ENCODE results near the gene CYP20A1. TPM values are rescaled to one million over a fixed set of nuclear protein-coding genes. Genes with fewer than 3 reads are reported as not detected.

Gene CYP20A1
- total RNA-seq, 1 experiment from 2014 or later: 21.9 TPM

- Histone ChIP-seq H2BK120ac (ENCODE audit: low read depth, low read length, poor library complexity, severe bottlenecking) (peak within 1 kb of the TSS; percentile 96), H3K23me2 (ENCODE audit: insufficient read length, low read depth, low read length, poor library complexity, severe bottlenecking) (peaks cover 7% of the 10 kb centered on the region), H3T11ph (ENCODE audit: low read length) (peak within 1 kb of the TSS; percentile 88), H3K27ac (ENCODE audit: insufficient read length, low read depth, low read length) (peak within 1 kb of the TSS; percentile 98), H2BK15ac (ENCODE audit: low read depth, low read length) (no peak within 1 kb of the TSS), H3K4ac (ENCODE audit: low read depth, low read length) (peak within 1 kb of the TSS; percentile 60; the same call in 1 of the 2 replicates), H3K14ac (ENCODE audit: insufficient read depth, low read length) (peak within 1 kb of the TSS; percentile 99), H4K20me1 (ENCODE audit: control insufficient read depth, insufficient read depth, insufficient read length) (no peaks in the 10 kb centered on the region), H4K8ac (replicated peaks; ENCODE audit: insufficient read length, low read depth, low read length) (no peak within 1 kb of the TSS), H3K4me1 (ENCODE audit: insufficient read depth, low read length) (no peaks in the 10 kb centered on the region; the same call in 1 of the 2 replicates), H2AFZ (ENCODE audit: low read length) (peak within 1 kb of the TSS; percentile 50), H4K91ac (ENCODE audit: insufficient read length, low read depth, low read length) (no peak within 1 kb of the TSS), H3K27me3 (ENCODE audit: insufficient read depth, low read length) (no peaks in the 10 kb centered on the region), H3K9ac (ENCODE audit: extremely low read depth, insufficient read length, low read length) (peak within 1 kb of the TSS; percentile 99), H3K9me3 (ENCODE audit: control insufficient read depth, low read depth, low read length) (no peaks in the 10 kb centered on the region), H2BK20ac (ENCODE audit: low read depth, low read length, poor library complexity, severe bottlenecking) (no peak within 1 kb of the TSS), H2BK5ac (ENCODE audit: insufficient read length, low read length) (peak within 1 kb of the TSS; percentile 87), H3K79me2 (ENCODE audit: insufficient read depth, low read length) (peaks cover 23% of the 10 kb centered on the region; the same call in 1 of the 2 replicates), H3K79me1 (ENCODE audit: insufficient read depth, low read depth, low read length, poor library complexity, severe bottlenecking) (no peaks in the 10 kb centered on the region), H4K5ac (ENCODE audit: insufficient read length, low read depth, low read length) (peak within 1 kb of the TSS; percentile 93), H2AK5ac (ENCODE audit: insufficient read length, low read length) (peak within 1 kb of the TSS; percentile 36), H3K4me2 (ENCODE audit: insufficient read depth, insufficient read length, low read length) (peak within 1 kb of the TSS; percentile 91), H3K23ac (ENCODE audit: insufficient read length, low read depth, low read length) (no peak within 1 kb of the TSS), H2BK12ac (ENCODE audit: insufficient read length, low read depth, low read length) (peak within 1 kb of the TSS; percentile 40), H3K56ac (ENCODE audit: insufficient read length, low read depth, low read length) (peak within 1 kb of the TSS; percentile 76), H3K18ac (ENCODE audit: insufficient read length, low read depth, low read length) (peak within 1 kb of the TSS; percentile 97)
- no peak for TF ChIP-seq CTCF (conservative IDR thresholded peaks at IDR 0.05)
- Mint-ChIP-seq H3K4me3 (peak within 1 kb of the TSS; percentile 90 to 93), H3K36me3 (ENCODE audit: insufficient read depth in 1 of 3, low read depth in 3 of 3) (peaks cover 0 to 6% (median 0%) of the 10 kb centered on the region in 3 experiments; a peak in 3 of 7 replicates), H3K4me1 (peaks cover 22 to 25% of the 10 kb centered on the region in 2 experiments), H3K27me3 (ENCODE audit: low read depth) (no peaks in the 10 kb centered on the region), H3K27ac (peak within 1 kb of the TSS; percentile 99 to 100 (median 99)), H3K9me3 (peaks cover 0 to 2% of the 10 kb centered on the region in 2 experiments; a peak in 1 of 5 replicates)
- WGBS (ENCODE audit: extremely low coverage, insufficient read length, low lambda C conversion rate): no CpG with 5 or more reads among the region's 98 CpGs
- DNase-seq: peak; percentile 96
Measured at GRCh38 chr2:203327901-203328759, 89.3 kb downstream of the CYP20A1 start, which contains the start of gene ABI2. Gene ABI2 (plus strand): TSS chr2:203328394. CDS start chr2:203328515, 121 bp downstream.
